Type B pancreatic cell (in vitro differentiated cells): Measurements from ENCODE around the gene DNAAF2. TPM values are rescaled to one million over a fixed set of nuclear protein-coding genes. Genes with fewer than 3 reads are reported as not detected.
A peak's percentile ranks its signal among the peaks of the same experiment; 100 is the strongest.

ENCODE experiments used
- DNase-seq: peaks from one replicate; pipeline ENCODE4 v3.0.0; 2021; ENCODE audit warnings: mixed read lengths; ENCODE audit not compliant: unreplicated experiment; ENCODE audit errors: extremely low spot score
- H3K27ac Mint-ChIP-seq: 2 replicates; pipeline ENCODE4 v1.8.0; 2021; ENCODE audit warnings: mild to moderate bottlenecking, mixed read lengths
- H3K27me3 Mint-ChIP-seq: 2 replicates; pipeline ENCODE4 v1.8.0; 2021; ENCODE audit warnings: mixed read lengths
- H3K36me3 Mint-ChIP-seq: 2 replicates; pipeline ENCODE4 v1.8.0; 2021; ENCODE audit warnings: mixed read lengths
- H3K4me1 Mint-ChIP-seq: one replicate; pipeline ENCODE4 v1.8.0; 2021; ENCODE audit warnings: mixed read lengths; ENCODE audit not compliant: unreplicated experiment
- H3K4me3 Mint-ChIP-seq: 2 replicates; pipeline ENCODE4 v1.8.0; 2021; ENCODE audit warnings: mild to moderate bottlenecking, mixed read lengths
- H3K9me3 Mint-ChIP-seq: 2 replicates; pipeline ENCODE4 v1.8.0; 2021; ENCODE audit warnings: mixed read lengths
- CTCF ChIP-seq: fragments of 200-600 bp; sonication (generic); conservative IDR thresholded peaks from 2 replicates; pipeline ENCODE4 v1.5.0; 2021; ENCODE audit warnings: antibody characterized with exemption, mild to moderate bottlenecking
- total RNA-seq: library from RNA; stranded (reverse); gene quantifications from 2 replicates; pipeline ENCODE4 v1.2.1, GENCODE V29; 2021; ENCODE audit warnings: low replicate concordance

The DNAAF2 gene
- total RNA-seq, 1 donor from 2014 or later: 16.5 TPM

GRCh38 chr14:49641697-49642129, 6.7 kb upstream of the DNAAF2 start:
- Mint-ChIP-seq H3K4me3 (no peak overlapping the region), H3K9me3 (no peaks in the 10 kb centered on the region), H3K27ac (peak overlapping the region; percentile 29), H3K27me3 (no peaks in the 10 kb centered on the region), H3K36me3 (peaks cover 22% of the 10 kb centered on the region), H3K4me1 (peaks cover 22% of the 10 kb centered on the region)
- DNase-seq: no peak
- TF ChIP-seq CTCF: no peak

- no peaks in the 10 kb centered on the region for H3K9me3 Mint-ChIP-seq
- no peak for DNase-seq
- peaks cover 25% of the 10 kb centered on the region for H3K4me1 Mint-ChIP-seq
- H3K36me3 Mint-ChIP-seq: peaks cover 23% of the 10 kb centered on the region
- no peaks in the 10 kb centered on the region for H3K27me3 Mint-ChIP-seq
- TF ChIP-seq CTCF: no peak
- no peak overlapping the region for H3K4me3 Mint-ChIP-seq
- no peak overlapping the region for H3K27ac Mint-ChIP-seq
Observed at GRCh38 chr14:49640540-49641417, 5.7 kb upstream of the DNAAF2 start.

GRCh38 chr14:49637534-49638078, 2.6 kb upstream of the DNAAF2 start:
- H3K27ac Mint-ChIP-seq: no peak overlapping the region
- no peaks in the 10 kb centered on the region for H3K9me3 Mint-ChIP-seq
- peak overlapping the region; percentile 24 for H3K4me3 Mint-ChIP-seq
- no peaks in the 10 kb centered on the region for H3K27me3 Mint-ChIP-seq
- H3K36me3 Mint-ChIP-seq: peaks cover 27% of the 10 kb centered on the region
- TF ChIP-seq CTCF: no peak
- H3K4me1 Mint-ChIP-seq: peaks cover 29% of the 10 kb centered on the region
- no peak for DNase-seq

GRCh38 chr14:49636866-49637265, 1.8 kb upstream of the DNAAF2 start:
- DNase-seq: no peak
- TF ChIP-seq CTCF: no peak
- peaks cover 29% of the 10 kb centered on the region for H3K4me1 Mint-ChIP-seq
- H3K27me3 Mint-ChIP-seq: no peaks in the 10 kb centered on the region
- H3K27ac Mint-ChIP-seq: peak overlapping the region; percentile 70
- H3K4me3 Mint-ChIP-seq: peak overlapping the region; percentile 75
- H3K36me3 Mint-ChIP-seq: peaks cover 27% of the 10 kb centered on the region
- H3K9me3 Mint-ChIP-seq: no peaks in the 10 kb centered on the region

GRCh38 chr14:49633640-49634546, 1.2 kb downstream of the DNAAF2 start:
- peaks cover 26% of the 10 kb centered on the region for H3K4me1 Mint-ChIP-seq
- DNase-seq: peak; percentile 97
- TF ChIP-seq CTCF: peak; percentile 88

More at GRCh38 chr14:49633640-49634546, 1.2 kb downstream of the DNAAF2 start:
- H3K4me3 Mint-ChIP-seq: peak overlapping the region; percentile 98
- no peaks in the 10 kb centered on the region for H3K9me3 Mint-ChIP-seq
- no peaks in the 10 kb centered on the region for H3K27me3 Mint-ChIP-seq
- peak overlapping the region; percentile 98 for H3K27ac Mint-ChIP-seq
- H3K36me3 Mint-ChIP-seq: peaks cover 22% of the 10 kb centered on the region
